G401.6 (cell line): ENCODE results near the gene PRKCZ.

Experiments used
- FAIRE-seq: peaks from 2 replicates; lab custom pipeline; 2012; peaks lifted over from hg19 to GRCh38; lab: Jason Lieb, UNC

The PRKCZ gene

GRCh38 chr1:2025491-2025981 lies 24.7 kb upstream of the PRKCZ start:
- no peak for FAIRE-seq

DNA sequence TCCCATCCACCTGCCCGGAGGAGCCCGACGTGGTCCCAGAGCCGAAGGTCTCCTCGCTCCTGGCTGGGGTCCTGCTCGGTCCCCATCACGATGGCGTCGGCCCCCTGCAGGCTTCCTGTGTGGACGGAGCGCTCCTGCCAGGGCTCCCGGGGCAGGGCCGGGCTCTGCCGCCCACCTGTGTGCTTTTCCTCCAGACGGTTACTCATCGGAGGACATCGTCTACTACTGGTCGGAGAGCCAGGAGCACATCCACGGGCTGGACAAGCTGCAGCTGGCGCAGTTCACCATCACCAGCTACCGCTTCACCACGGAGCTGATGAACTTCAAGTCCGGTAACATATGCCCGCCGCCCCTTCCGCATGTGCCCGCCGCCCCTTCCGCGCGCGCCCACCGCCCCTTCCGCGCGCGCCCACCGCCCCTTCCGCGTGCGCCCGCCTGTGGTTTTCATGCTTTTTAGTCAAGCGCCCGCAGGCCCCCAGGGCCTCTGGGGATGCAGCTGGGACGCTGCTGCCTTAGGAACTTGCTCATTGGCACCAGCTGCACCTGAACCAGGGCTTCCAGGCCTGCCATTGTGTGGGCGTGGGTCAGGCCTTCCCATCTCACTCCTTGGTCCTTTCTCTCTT lies 22.1 kb upstream of the PRKCZ start:
- FAIRE-seq: no peak

DNA sequence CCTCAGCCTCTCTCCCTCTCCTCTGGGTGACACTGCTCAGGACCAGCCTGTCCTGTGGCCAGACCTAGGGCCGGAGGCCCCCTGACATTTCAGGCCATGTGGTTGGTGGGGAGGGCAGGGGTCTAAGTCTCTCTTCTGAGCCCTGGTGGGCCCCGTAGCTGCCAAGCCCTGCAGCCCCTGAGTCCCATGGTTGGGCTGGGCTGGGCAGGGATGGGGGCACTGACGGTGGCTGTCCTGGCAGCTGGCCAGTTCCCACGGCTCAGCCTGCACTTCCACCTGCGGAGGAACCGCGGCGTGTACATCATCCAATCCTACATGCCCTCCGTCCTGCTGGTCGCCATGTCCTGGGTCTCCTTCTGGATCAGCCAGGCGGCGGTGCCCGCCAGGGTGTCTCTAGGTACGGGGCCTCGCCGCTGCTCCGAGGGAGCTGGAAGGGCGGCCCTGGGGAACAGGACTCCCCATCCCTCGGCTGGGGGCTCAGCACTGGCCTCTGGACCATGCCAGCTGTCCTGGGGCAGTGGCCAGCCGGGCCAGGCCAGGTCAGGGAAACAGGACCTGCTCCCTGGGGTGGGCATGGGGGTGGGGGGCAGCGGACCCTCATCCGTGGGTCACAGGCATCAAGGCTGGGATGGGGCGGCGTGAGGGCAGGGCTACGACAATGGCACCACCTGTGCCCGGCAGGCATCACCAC lies 21.2 kb upstream of the PRKCZ start:
- no peak for FAIRE-seq

- FAIRE-seq: no peak
Measured at GRCh38 chr1:2029561-2029960, 20.6 kb upstream of the PRKCZ start.

- no peak for FAIRE-seq
Measured at GRCh38 chr1:2030076-2030871, 19.9 kb upstream of the PRKCZ start.

DNA sequence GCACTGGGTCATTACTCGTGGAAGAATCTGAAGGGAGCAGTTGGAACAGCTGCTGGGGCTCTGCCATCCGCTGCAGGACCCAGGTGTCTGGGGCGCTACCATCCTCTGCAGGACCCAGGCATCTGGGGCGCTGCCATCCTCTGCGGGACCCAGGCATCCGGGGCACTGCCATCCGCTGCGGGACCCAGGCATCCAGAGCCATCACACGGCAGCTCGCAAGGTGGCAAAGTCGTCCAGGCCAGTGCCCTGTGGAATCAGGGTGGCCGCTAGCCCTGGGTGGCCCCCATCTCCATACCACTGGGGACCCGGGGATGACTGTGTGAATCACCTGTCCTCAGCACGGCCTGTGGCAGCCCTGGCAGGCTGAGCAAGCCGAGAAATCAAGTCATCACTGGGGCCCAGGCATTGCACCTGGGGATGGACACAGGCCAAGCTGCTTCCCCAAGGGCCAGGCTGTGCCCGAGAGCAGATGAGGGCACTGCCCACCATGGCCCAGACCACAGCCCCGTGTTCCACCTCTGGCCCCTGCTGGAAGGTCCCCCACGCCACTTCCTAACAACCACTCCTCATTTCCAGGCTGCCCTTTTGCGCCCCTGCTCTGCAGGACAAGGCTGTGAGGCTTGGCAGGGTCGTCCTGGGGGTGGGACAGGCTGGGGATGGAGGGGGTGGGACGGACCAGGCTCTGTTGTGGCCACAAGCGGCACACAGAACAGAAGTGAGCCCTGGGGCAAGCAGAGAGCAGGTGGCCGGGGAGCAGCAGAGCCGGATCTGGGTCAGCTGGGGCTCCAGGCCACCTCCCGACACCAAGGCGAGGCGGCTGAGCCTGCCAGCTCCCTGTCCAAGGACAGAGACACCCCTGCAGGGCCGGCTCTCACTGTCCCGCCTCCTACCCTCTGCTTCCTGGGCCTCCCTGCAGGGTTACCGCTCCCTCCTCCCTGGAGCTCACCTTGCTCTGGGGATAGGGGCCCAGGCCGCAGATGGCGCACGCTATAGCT lies 18.4 kb upstream of the PRKCZ start:
- no peak for FAIRE-seq

DNA sequence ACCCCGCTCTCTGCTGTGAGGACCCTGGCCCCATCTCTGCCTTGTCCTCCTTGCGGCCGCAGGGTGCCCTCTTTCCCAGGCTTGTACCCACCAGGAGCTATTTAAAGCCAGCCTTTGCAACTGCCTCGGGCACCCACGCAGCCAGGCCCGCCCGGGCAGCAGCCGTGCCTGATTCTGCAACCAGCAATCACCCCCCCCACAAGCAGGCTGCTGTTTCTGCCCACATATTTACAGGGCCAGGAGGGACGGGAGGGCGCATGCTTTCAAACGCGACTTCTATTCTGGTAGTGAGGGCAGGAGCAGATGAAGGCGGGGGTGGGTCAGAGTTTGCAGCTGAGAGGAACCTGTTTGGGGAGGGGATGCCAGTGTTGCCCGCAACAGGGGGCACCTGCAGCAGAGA lies 17.5 kb upstream of the PRKCZ start:
- FAIRE-seq: no peak

DNA sequence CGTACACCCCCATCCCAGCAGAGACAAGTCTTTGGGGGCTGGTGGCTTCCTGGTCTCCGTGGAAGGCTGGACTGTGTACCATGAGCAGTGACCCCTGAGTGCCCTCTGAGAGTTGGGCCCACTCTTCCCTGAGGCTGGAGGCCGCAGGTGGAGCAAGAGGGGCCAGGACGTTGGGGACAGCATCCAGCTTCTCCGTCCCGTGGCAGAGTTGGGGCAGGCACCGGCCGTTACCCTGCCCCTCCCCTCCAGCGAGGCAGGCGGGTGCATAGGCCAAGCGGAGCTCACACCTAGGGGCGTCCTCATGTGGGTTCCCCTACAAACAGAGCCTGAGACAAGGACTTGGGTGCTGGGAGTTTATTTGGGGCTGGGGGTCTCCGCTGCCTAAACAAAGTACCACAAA lies 17.0 kb upstream of the PRKCZ start:
- FAIRE-seq: no peak

- no peak for FAIRE-seq
Measured at GRCh38 chr1:2036287-2036686, 13.9 kb upstream of the PRKCZ start.

DNA sequence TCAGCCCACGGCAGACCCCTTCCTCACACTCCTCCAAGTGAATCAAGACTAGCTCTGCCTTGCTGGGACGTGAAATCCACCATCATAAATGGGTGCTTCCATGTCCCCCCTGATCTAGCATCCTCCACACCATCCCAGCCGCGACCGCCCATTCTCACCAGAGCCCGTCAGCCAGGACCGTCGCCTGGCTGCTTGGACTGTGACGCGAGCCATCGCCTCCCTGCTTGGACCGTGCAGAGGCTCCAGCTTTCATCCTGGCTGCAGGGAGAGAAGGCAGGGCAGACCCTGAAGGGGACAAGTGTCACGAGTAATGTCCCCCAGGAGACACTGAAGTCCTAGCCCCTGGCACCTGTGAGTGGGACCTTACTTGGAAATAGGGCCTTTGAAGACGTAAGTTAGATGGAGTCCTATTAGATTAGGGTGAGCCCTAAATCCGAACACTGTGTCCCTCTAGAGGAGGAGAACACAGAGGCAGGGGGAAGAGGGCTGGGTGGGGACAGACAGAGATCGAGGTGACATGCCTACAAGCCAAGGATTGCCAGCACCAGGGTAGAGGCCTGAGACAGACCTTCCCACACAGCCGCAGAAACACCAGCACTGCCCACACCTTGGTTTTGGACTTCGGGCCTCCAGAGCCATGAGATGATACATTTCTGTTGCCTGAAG lies 12.8 kb upstream of the PRKCZ start:
- FAIRE-seq: no peak

GRCh38 chr1:2038229-2038628 lies 12.0 kb upstream of the PRKCZ start:
- FAIRE-seq: no peak

DNA sequence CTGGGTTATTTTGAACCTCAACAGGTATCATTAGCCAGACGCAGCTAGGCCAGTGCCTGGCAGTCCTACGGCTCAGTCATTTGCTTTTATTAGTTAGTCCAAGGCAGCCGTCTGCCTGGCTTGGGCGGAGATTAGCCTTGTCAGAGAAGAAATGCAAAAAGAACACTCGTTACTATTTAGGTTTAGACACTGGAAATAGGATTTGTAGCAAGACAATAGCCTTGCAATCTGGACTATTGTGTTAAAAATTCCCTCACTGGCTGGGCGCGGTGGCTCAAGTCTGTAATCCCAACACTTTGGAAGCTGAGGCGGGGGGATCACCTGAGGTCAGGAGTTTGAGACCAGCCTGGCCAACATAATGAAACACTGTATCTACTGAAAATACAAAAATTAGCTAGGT lies 11.0 kb upstream of the PRKCZ start:
- FAIRE-seq: no peak

DNA sequence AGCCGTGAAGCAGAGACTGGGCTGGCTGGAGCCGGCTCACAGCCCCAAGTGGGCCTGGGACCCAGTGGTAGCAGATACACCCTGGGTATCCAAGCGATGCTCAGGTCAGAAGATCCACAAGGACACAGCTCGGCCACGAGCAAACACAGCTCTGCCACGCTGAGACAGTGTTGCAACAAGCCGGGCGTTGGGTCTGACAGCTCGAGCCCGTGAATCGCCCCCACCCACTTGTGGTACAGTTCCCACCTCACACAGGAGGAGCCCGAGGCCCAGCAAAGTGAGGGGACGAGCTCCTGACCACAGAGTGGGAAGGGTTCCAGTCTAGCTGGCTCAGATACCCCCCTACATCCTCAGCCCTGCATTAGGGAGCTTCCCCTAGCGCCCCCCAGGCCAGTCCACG lies 8.9 kb upstream of the PRKCZ start:
- no peak for FAIRE-seq

DNA sequence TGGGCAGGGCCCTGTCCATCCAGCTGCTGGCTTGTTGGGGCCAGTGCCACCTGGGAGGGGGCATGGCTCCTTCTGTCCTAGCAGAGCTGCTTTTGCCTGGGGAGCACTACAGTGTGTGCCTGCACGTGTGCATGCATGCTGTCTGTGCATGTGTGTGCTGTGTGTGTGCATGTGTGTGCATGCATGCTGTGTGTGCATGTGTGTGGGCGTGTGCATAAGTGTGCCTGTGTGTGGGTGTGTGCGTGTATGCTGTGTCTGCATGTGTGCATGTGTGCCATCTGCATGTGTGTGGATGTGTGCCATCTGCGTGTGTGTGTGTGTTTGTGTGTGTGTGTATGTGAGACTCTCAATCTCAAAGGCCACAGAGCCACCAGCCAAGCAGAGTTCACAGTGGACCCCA lies 8.3 kb upstream of the PRKCZ start:
- FAIRE-seq: no peak

- FAIRE-seq: no peak
Measured at GRCh38 chr1:2042830-2043773, 7.1 kb upstream of the PRKCZ start.

DNA sequence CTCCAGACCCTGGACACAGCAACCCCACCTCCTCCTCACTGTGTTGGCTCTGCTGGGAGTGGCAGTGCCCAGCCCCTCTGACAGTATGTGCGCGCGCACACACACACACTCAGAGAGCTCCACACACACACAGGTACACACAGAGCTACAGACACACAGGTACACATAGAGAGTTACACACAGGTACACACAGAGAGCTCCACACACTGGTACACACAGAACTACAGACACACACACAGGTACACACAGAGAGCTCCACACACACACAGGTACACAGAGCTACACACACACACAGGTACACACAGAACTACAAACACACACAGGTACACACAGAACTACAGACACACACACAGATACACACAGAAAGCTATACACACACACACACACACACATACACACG lies 6.3 kb upstream of the PRKCZ start:
- FAIRE-seq: no peak

GRCh38 chr1:2044510-2045319 lies 5.5 kb upstream of the PRKCZ start:
- no peak for FAIRE-seq

GRCh38 chr1:2045468-2046173 lies 4.6 kb upstream of the PRKCZ start:
- no peak for FAIRE-seq
